A549 (cell line): ENCODE results near the gene GAL3ST2.

Source experiments
- CTCF ChIP-seq: fragments of >200 bp; sonication (Bioruptor Twin); formaldehyde crosslinking; IDR thresholded peaks from 3 replicates; pipeline ENCODE4 v1.5.1; 2016
- EP300 ChIP-seq, 2 experiments: fragments of >200 bp; sonication (Bioruptor Twin); formaldehyde crosslinking; IDR thresholded peaks; 2 replicates in 1 of 2; 3 replicates in 1 of 2; pipeline ENCODE4 v1.6.1; 2016 to 2017
- JUN ChIP-seq, 2 experiments: fragments of >200 bp; sonication (Bioruptor Twin); formaldehyde crosslinking; IDR thresholded peaks; 2 replicates in 1 of 2; 3 replicates in 1 of 2; pipeline ENCODE4 v1.6.1; 2016 to 2017
- JUNB ChIP-seq: fragments of >200 bp; sonication (Bioruptor Twin); formaldehyde crosslinking; IDR thresholded peaks from 2 replicates; pipeline ENCODE4 v1.6.1; 2016
- REST ChIP-seq: fragments of 200-600 bp; sonication (generic); IDR thresholded peaks from 2 replicates; pipeline ENCODE4 v1.6.1; 2016; ENCODE audit warnings: antibody characterized with exemption, mild to moderate bottlenecking, moderate library complexity
- SMC3 ChIP-seq: fragments of >200 bp; sonication (Bioruptor Twin); formaldehyde crosslinking; IDR thresholded peaks from 3 replicates; pipeline ENCODE4 v1.6.1; 2018; ENCODE audit warnings: inconsistent platforms
- TP53 ChIP-seq: fragments of 250-450 bp; sonication (Bioruptor Pico); IDR thresholded peaks from 2 replicates; pipeline ENCODE4 v1.5.0; 2021; ENCODE audit warnings: mild to moderate bottlenecking, moderate library complexity
- USF2 ChIP-seq: fragments of 450-650 bp; IDR thresholded peaks from 2 replicates; pipeline ENCODE4 v1.6.1; 2014; ENCODE audit warnings: antibody characterized with exemption

- TF ChIP-seq SMC3 (no peak), USF2 (no peak), CTCF (no peak), REST (no peak), EP300 (IDR thresholded peaks at IDR 0.05) (no peak), JUN (IDR thresholded peaks at IDR 0.05) (no peak), TP53 (no peak), JUNB (no peak)
Observed at GRCh38 chr2:241742320-241742939, 34.2 kb upstream of the GAL3ST2 start.
